OCI-LY7 (cell line): ENCODE results near the gene BANF1. TPM values are rescaled to one million over a fixed set of nuclear protein-coding genes. Genes with fewer than 3 reads are reported as not detected.

Experiments used
- BruUV-seq: library from RNA; stranded (reverse); fragments of 400-500 nt; replicated peaks from 2 replicates; lab custom pipeline; 2021; lab: Mats Ljungman, UMichigan
- CTCF ChIA-PET: fragments of 300-600 bp; sonication (Branson Sonifier 250); formaldehyde crosslinking; loops from one replicate; lab custom pipeline; 2022; ENCODE audit warnings: antibody characterized with exemption; ENCODE audit not compliant: unreplicated experiment; lab: Charles Lee
- POLR2A ChIA-PET: fragments of 300-600 bp; sonication (Branson Sonifier 250); formaldehyde crosslinking; loops from one replicate; lab custom pipeline; 2022; ENCODE audit warnings: antibody characterized with exemption; lab: Charles Lee
- DNase-seq: peaks from one replicate; pipeline ENCODE4 v3.0.0-alpha.2; 2015; ENCODE audit warnings: low spot score
- H2AFZ ChIP-seq: fragments of 200-600 bp; sonication (generic), shearing (Covaris generic); 2 replicates; pipeline ENCODE4 v1.6.1; 2014; ENCODE audit warnings: mild to moderate bottlenecking, antibody characterized with exemption, low read length, moderate library complexity
- H3K27ac ChIP-seq: fragments of 200-600 bp; sonication (generic); 2 replicates; pipeline ENCODE4 v1.5.1; 2014; ENCODE audit warnings: mixed run types, low read depth, mild to moderate bottlenecking, moderate library complexity, low read length, inconsistent platforms; ENCODE audit not compliant: poor library complexity, severe bottlenecking
- H3K36me3 ChIP-seq: fragments of 200-600 bp; sonication (generic); 2 replicates; pipeline ENCODE4 v1.6.1; 2014; ENCODE audit warnings: mild to moderate bottlenecking, antibody characterized with exemption, low read length, moderate library complexity, mixed read lengths; ENCODE audit not compliant: insufficient read depth
- H3K4me1 ChIP-seq: fragments of 200-600 bp; sonication (generic); 2 replicates; pipeline ENCODE4 v1.5.1; 2014; ENCODE audit warnings: mild to moderate bottlenecking, low read length; ENCODE audit not compliant: insufficient read depth, poor library complexity, severe bottlenecking
- H3K4me2 ChIP-seq: fragments of 200-600 bp; sonication (generic); 2 replicates; pipeline ENCODE4 v1.6.1; 2014; ENCODE audit warnings: mild to moderate bottlenecking, low read length
- H3K4me3 ChIP-seq: fragments of 200-600 bp; sonication (generic); 2 replicates; pipeline ENCODE4 v1.5.1; 2014; ENCODE audit warnings: mild to moderate bottlenecking, low read depth, low read length; ENCODE audit not compliant: poor library complexity, severe bottlenecking
- H3K79me2 ChIP-seq: fragments of 200-600 bp; sonication (generic); 2 replicates; pipeline ENCODE4 v1.6.1; 2016; ENCODE audit warnings: low read depth, mild to moderate bottlenecking, low read length, moderate library complexity, mixed read lengths; ENCODE audit not compliant: insufficient read depth
- H3K9me2 ChIP-seq: fragments of 200-600 bp; sonication (generic); 2 replicates; pipeline ENCODE4 v1.6.1; 2016; ENCODE audit warnings: mild to moderate bottlenecking, low read length, mixed read lengths; ENCODE audit not compliant: insufficient read depth
- H3K9me3 ChIP-seq: fragments of 200-600 bp; sonication (generic); 2 replicates; pipeline ENCODE4 v1.6.1; 2014; ENCODE audit warnings: mild to moderate bottlenecking, mixed run types, low read length, mixed read lengths
- H4K20me1 ChIP-seq: fragments of 200-600 bp; sonication (generic); 2 replicates; pipeline ENCODE4 v1.6.1; 2014; ENCODE audit warnings: mild to moderate bottlenecking, antibody characterized with exemption, low read length, moderate library complexity, mixed read lengths; ENCODE audit not compliant: insufficient read depth
- EZH2phosphoT487 ChIP-seq: fragments of 200-600 bp; sonication (generic); IDR thresholded peaks from 2 replicates; pipeline ENCODE4 v1.6.1; 2018; ENCODE audit warnings: low read depth, borderline replicate concordance, mild to moderate bottlenecking, mixed run types, antibody characterized with exemption, low read length, moderate library complexity, mixed read lengths
- intact Hi-C: fragments of 100-400 bp; cut with micrococcal nuclease; formaldehyde crosslinking; loops from one replicate; pipeline ENCODE4 v1.10.0; 2022; ENCODE audit not compliant: unreplicated experiment
- total RNA-seq, 2 experiments: library from RNA; depleted of rRNA in 1 of 2; stranded (reverse); fragments of >200 nt in 1 of 2; shearing (Covaris generic) in 1 of 2; gene quantifications; 2 replicates each; pipeline ENCODE4 v1.2.3, GENCODE V29; 2014 to 2022
- TF ChIP-seq, protein P1 (sequence below): fragments of 200-600 bp; sonication (generic); conservative IDR thresholded peaks from 2 replicates; pipeline ENCODE4 v1.5.1; 2014; ENCODE audit warnings: mild to moderate bottlenecking, antibody characterized with exemption, low read length, moderate library complexity, mixed read lengths

Gene BANF1
- total RNA-seq, 2 experiments from 2014 or later: 82.2 to 317 TPM

DNA sequence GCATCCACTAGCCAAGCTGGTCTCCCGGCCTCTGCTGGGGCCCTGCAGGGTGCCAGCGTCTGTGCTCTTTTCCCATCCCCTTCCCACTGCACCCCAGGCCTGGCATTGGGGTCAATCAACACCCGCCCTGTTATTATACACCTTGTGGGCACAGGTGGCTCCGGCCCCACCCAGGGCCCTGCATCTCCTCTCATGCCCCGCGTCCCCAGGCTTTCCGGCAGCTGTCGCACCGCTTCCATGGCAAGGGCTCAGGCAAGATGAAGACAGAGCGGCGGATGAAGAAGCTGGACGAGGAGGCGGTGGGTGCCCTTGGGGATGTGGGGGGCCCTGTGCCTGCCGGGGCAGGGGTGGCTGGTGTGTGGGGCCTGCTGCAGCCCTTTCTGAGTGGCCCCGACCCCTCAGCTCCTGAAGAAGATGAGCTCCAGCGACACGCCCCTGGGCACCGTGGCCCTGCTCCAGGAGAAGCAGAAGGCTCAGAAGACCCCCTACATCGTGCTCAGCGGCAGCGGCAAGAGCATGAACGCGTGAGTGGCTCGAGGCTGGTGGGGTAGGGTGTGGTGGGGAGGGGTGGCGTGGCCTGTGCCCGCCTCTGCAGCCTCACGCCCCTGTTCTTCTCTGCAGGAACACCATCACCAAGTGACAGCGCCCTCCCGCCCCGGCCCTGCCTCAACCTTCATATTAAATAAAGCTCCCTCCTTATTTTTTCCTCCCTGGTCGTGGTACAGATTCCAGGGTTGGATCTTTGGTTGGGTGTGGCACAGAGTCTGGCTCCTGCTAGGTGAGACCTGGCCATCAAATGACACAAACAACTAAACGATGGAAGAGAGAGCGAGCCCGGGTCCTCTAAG is 23.7 kb upstream of the BANF1 start:
- Histone ChIP-seq H3K9me3 (no peaks in the 10 kb centered on the region), H3K79me2 (no peaks in the 10 kb centered on the region), H3K27ac (no peak overlapping the region), H3K36me3 (peaks cover 44% of the 10 kb centered on the region), H3K9me2 (no peaks in the 10 kb centered on the region), H4K20me1 (no peaks in the 10 kb centered on the region), H3K4me1 (no peaks in the 10 kb centered on the region), H3K4me3 (no peak overlapping the region), H2AFZ (no peak overlapping the region), H3K4me2 (no peak overlapping the region)
- no peak for TF ChIP-seq EZH2phosphoT487
- TF ChIP-seq, protein P1, sequence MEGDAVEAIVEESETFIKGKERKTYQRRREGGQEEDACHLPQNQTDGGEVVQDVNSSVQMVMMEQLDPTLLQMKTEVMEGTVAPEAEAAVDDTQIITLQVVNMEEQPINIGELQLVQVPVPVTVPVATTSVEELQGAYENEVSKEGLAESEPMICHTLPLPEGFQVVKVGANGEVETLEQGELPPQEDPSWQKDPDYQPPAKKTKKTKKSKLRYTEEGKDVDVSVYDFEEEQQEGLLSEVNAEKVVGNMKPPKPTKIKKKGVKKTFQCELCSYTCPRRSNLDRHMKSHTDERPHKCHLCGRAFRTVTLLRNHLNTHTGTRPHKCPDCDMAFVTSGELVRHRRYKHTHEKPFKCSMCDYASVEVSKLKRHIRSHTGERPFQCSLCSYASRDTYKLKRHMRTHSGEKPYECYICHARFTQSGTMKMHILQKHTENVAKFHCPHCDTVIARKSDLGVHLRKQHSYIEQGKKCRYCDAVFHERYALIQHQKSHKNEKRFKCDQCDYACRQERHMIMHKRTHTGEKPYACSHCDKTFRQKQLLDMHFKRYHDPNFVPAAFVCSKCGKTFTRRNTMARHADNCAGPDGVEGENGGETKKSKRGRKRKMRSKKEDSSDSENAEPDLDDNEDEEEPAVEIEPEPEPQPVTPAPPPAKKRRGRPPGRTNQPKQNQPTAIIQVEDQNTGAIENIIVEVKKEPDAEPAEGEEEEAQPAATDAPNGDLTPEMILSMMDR: no peak
- POLR2A ChIA-PET: no interaction called here
- intact Hi-C loops: no loop called here
- BruUV-seq: no TSS peak
- no peak for DNase-seq
- CTCF ChIA-PET: no interaction called here

DNA sequence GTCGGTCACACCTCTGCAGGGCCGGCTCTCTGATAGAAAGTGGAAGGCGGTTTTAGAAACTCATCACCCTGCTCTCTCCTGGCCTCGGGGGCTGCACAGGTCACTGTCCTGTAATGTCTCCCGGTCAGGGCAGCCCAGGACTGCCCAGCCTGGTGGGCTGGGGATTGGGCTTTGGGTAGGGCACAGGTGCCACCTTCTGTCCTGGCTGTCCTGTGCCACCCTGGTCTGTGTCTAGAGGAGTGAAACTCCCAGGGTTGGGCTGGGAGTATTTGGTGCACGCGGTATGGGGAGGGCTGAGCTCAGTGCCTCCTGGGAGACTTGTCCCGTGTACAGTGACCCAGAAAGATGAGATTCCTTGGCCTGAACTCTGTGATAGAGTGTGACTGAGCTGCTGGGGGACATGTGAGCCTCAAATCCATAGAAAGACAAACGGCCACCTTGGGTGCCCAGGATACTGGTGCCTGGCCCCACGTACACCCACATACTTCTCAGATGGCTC is 23.0 kb upstream of the BANF1 start:
- Histone ChIP-seq H3K4me2 (no peak overlapping the region), H3K27ac (no peak overlapping the region), H3K9me2 (no peaks in the 10 kb centered on the region), H3K4me3 (no peak overlapping the region), H3K9me3 (no peaks in the 10 kb centered on the region), H2AFZ (no peak overlapping the region), H3K4me1 (no peaks in the 10 kb centered on the region), H3K79me2 (no peaks in the 10 kb centered on the region), H4K20me1 (no peaks in the 10 kb centered on the region), H3K36me3 (peaks cover 41% of the 10 kb centered on the region; the same call in 1 of the 2 replicates)
- no peak for DNase-seq
- intact Hi-C loops: no loop called here
- no peak for TF ChIP-seq EZH2phosphoT487
- TF ChIP-seq, protein P1: no peak
- POLR2A ChIA-PET: no interaction called here
- no TSS peak for BruUV-seq
- CTCF ChIA-PET: no interaction called here
